ENCODE measurements around the gene GTF2H1. TPM values are rescaled to one million over a fixed set of nuclear protein-coding genes. Genes with fewer than 3 reads are reported as not detected.

GTF2H1 gene
- total RNA-seq, 1 donor from 2014 or later = 26.5 TPM

DNA sequence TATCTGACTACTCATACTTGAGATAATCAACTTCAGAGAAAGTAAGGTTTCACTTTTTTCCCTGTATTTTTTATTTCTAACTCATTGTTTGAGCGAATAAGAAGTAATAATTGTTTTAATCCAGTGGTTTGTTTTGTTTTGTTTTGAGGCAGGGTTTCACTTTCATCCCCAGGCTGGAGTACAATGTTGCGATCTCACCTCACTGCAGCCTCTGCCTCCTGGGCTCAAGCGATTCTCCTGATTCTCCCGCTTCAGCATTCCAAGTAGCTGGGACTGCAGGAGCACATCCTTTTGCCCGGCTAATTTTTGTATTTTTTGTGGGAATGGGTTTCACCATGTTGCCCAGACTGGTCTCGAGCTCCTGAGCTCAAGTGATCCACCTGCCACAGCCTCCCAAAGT lies 8.6 kb downstream of the GTF2H1 start:
- peaks cover 2% of the 10 kb centered on the region for H3K9me3 Mint-ChIP-seq (ENCODE audit: unreplicated experiment)
- H3K4me3 Mint-ChIP-seq (ENCODE audit: unreplicated experiment) = no peak overlapping the region
- TF ChIP-seq, protein P1, sequence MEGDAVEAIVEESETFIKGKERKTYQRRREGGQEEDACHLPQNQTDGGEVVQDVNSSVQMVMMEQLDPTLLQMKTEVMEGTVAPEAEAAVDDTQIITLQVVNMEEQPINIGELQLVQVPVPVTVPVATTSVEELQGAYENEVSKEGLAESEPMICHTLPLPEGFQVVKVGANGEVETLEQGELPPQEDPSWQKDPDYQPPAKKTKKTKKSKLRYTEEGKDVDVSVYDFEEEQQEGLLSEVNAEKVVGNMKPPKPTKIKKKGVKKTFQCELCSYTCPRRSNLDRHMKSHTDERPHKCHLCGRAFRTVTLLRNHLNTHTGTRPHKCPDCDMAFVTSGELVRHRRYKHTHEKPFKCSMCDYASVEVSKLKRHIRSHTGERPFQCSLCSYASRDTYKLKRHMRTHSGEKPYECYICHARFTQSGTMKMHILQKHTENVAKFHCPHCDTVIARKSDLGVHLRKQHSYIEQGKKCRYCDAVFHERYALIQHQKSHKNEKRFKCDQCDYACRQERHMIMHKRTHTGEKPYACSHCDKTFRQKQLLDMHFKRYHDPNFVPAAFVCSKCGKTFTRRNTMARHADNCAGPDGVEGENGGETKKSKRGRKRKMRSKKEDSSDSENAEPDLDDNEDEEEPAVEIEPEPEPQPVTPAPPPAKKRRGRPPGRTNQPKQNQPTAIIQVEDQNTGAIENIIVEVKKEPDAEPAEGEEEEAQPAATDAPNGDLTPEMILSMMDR (IDR thresholded peaks at IDR 0.05; ENCODE audit: partially characterized antibody, unreplicated experiment) = no peak
- H3K27me3 Mint-ChIP-seq (ENCODE audit: unreplicated experiment) = peaks cover 2% of the 10 kb centered on the region
- no peaks in the 10 kb centered on the region for H3K36me3 Mint-ChIP-seq (ENCODE audit: unreplicated experiment)
- DNase-seq = no peak
- no peak overlapping the region for H3K27ac Mint-ChIP-seq (ENCODE audit: unreplicated experiment)
- no peaks in the 10 kb centered on the region for H3K4me1 Mint-ChIP-seq (ENCODE audit: low read depth, unreplicated experiment)

DNA sequence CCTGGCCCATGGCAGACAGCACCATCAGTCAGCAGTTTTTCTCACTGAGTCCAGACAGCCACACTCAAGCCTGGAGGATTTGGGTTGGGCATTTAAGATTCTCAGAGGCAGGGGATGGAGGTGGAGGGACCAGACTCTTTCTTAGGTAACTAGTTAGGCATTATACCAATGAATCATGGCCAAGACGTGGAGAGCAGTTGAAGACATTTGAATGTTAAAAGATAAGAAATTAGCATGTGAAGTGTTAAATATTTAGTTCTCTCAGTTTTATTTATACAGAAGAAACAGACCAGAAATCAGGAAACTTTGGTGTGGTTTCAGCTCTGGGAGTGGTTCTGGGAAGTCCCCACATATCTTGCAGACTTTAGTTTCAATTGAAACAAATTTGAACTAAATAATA lies 9.9 kb downstream of the GTF2H1 start:
- H3K4me1 Mint-ChIP-seq (ENCODE audit: low read depth, unreplicated experiment) = no peaks in the 10 kb centered on the region
- no peak for DNase-seq
- peaks cover 2% of the 10 kb centered on the region for H3K27me3 Mint-ChIP-seq (ENCODE audit: unreplicated experiment)
- H3K9me3 Mint-ChIP-seq (ENCODE audit: unreplicated experiment) = peaks cover 2% of the 10 kb centered on the region
- H3K4me3 Mint-ChIP-seq (ENCODE audit: unreplicated experiment) = no peak overlapping the region
- no peaks in the 10 kb centered on the region for H3K36me3 Mint-ChIP-seq (ENCODE audit: unreplicated experiment)
- H3K27ac Mint-ChIP-seq (ENCODE audit: unreplicated experiment) = no peak overlapping the region
- TF ChIP-seq, protein P1 (IDR thresholded peaks at IDR 0.05; ENCODE audit: partially characterized antibody, unreplicated experiment) = no peak

DNA sequence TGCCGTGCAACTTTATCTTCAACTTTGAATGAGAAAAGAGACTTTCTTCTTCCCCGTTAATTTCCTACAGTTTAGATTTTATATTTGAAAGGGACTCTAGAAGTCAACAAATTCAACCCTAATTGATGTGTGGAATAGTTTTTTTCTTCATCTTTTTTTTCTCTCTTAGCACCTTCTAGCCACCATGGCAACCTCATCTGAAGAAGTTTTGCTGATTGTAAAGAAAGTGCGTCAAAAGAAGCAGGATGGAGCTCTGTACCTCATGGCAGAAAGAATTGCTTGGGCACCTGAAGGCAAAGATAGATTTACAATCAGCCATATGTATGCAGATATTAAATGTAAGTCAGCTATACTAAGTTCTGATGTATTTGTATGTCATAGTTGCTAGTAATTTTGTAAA lies 10.5 kb downstream of the GTF2H1 start:
- no peak overlapping the region for H3K4me3 Mint-ChIP-seq (ENCODE audit: unreplicated experiment)
- TF ChIP-seq, protein P1 (IDR thresholded peaks at IDR 0.05; ENCODE audit: partially characterized antibody, unreplicated experiment) = no peak

DNA sequence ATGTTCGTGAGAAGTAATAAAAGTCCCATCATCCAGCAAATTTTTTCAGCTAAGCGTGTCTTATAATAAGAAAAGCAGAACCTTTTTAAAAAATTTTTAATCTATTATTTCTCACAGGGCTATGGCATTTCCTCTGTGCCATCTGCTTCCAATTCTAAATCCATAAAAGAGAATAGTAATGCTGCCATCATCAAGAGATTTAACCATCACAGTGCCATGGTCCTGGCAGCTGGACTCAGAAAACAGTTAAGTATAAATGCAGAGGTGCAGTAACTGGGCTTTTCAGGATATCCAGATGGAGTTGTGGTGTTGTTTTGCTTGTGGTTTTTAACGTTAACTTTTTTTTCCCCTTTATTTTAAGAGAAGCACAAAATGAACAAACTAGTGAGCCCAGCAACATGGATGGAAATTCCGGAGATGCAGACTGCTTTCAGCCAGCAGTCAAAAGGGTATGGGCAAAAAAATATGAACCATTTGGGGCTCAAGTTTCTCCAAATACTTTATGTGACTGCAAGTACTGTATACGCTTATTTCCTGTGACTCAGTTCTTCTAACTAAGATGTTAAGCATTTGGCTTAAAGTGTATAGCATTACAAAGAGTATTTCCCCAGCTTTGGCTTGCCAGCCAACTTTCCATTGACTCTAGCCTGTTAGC lies 25.2 kb downstream of the GTF2H1 start:
- H3K4me3 Mint-ChIP-seq (ENCODE audit: unreplicated experiment) = no peak overlapping the region
- no peak for DNase-seq
- no peak overlapping the region for H3K27ac Mint-ChIP-seq (ENCODE audit: unreplicated experiment)
- H3K36me3 Mint-ChIP-seq (ENCODE audit: unreplicated experiment) = no peaks in the 10 kb centered on the region
- H3K9me3 Mint-ChIP-seq (ENCODE audit: unreplicated experiment) = no peaks in the 10 kb centered on the region
- no peaks in the 10 kb centered on the region for H3K4me1 Mint-ChIP-seq (ENCODE audit: low read depth, unreplicated experiment)
- TF ChIP-seq, protein P1 (IDR thresholded peaks at IDR 0.05; ENCODE audit: partially characterized antibody, unreplicated experiment) = no peak
- no peaks in the 10 kb centered on the region for H3K27me3 Mint-ChIP-seq (ENCODE audit: unreplicated experiment)

More for the DNA sequence above, 10.5 kb downstream of the GTF2H1 start:
- H3K4me1 Mint-ChIP-seq (ENCODE audit: low read depth, unreplicated experiment) = no peaks in the 10 kb centered on the region
- H3K36me3 Mint-ChIP-seq (ENCODE audit: unreplicated experiment) = no peaks in the 10 kb centered on the region
- H3K27ac Mint-ChIP-seq (ENCODE audit: unreplicated experiment) = no peak overlapping the region
- H3K9me3 Mint-ChIP-seq (ENCODE audit: unreplicated experiment) = peaks cover 2% of the 10 kb centered on the region
- peaks cover 2% of the 10 kb centered on the region for H3K27me3 Mint-ChIP-seq (ENCODE audit: unreplicated experiment)
- DNase-seq = no peak

DNA sequence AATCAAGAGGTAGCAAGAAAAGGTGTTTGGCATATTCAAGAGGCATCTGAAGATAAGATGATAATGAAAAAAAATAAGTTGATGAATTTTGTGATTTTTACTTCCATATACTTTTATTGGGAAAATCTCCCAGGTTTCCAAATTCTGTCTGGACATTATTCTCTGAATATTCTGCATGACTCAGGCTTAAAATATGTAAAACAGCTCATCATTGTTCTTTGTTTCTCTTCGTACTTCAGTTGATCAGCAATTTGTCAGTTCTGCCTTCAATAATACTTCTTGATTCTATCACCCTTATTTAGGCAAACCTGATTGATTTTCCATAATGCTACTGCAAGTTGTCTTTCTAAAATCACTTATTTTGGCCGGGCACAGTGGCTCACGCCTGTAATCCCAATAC lies 30.2 kb downstream of the GTF2H1 start:
- no peak for DNase-seq
- Mint-ChIP-seq H3K27me3 (ENCODE audit: unreplicated experiment) (no peaks in the 10 kb centered on the region), H3K4me3 (ENCODE audit: unreplicated experiment) (no peak overlapping the region), H3K9me3 (ENCODE audit: unreplicated experiment) (no peaks in the 10 kb centered on the region), H3K36me3 (ENCODE audit: unreplicated experiment) (no peaks in the 10 kb centered on the region), H3K4me1 (ENCODE audit: low read depth, unreplicated experiment) (no peaks in the 10 kb centered on the region), H3K27ac (ENCODE audit: unreplicated experiment) (no peak overlapping the region)
- TF ChIP-seq, protein P1 (IDR thresholded peaks at IDR 0.05; ENCODE audit: partially characterized antibody, unreplicated experiment) = no peak

Measured in glutamatergic neuron (in vitro differentiated cells).